ENCODE data around the gene ARHGDIA.

DNA sequence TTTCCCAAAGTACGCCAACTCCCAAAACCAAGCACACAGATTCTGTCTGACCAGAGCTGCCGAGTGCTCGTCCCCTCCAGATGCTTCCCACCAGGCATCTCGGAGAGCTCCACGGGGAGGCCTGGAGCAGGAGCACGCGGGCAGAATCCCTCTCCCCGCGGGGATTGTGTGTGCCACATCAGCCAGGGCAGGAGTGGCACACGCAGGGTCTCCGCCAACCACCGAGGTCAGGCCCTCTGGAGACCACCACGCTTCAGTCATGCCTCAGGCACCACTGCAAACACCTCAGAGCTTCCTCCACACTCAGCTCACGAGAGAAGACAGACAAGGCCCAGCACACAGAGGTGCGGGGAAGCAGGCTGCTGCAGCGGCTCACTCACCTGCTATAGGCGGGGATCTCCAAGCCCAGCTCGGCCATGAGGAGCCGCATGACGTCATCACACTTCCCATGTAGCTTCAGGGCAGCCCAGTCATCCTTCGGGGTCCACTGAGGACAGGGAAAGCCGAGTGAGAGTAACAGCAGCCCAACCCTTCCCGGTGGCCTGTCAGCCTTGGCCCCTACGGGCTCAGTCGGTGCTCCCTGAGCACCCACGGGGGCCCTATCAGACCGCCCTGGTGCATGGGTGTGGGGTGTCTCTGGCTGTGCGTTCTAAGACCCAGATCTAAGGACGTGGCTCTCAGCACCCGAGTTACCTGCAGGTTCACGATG is 42.4 kb upstream of the ARHGDIA start:
- no peak for TF ChIP-seq CTCF (IDR thresholded peaks at IDR 0.05)
- no peak for TF ChIP-seq POLR2A (IDR thresholded peaks at IDR 0.05)

Data from heart left ventricle (tissue), 13 donors.